Neural cell (in vitro differentiated cells): ENCODE data around the gene SHC1. TPM values are rescaled to one million over a fixed set of nuclear protein-coding genes. Genes with fewer than 3 reads are reported as not detected.
"Not testable (repeated sequence)": the region's sequence is repeated elsewhere in the genome, so short reads cannot be mapped to it uniquely, and the experiment has no call there.

Experiments used
- H2AFZ ChIP-seq: fragments of 200-600, 300-800 bp; sonication (generic), shearing (Covaris generic); 2 replicates; pipeline ENCODE4 v1.6.0; 2014; ENCODE audit warnings: low read depth, mild to moderate bottlenecking, antibody characterized with exemption, low read length, moderate library complexity
- H3F3A ChIP-seq: fragments of 200-600 bp; shearing (Covaris generic); 2 replicates; pipeline ENCODE4 v1.6.1; 2016; ENCODE audit warnings: mild to moderate bottlenecking, moderate library complexity, mixed read lengths, antibody characterized with exemption, low read length; ENCODE audit not compliant: insufficient read depth, poor library complexity, severe bottlenecking
- H3K27ac ChIP-seq: fragments of 200-600, 300-800 bp; sonication (generic), shearing (Covaris generic); 2 replicates; pipeline ENCODE4 v1.5.1; 2014; ENCODE audit warnings: mild to moderate bottlenecking, low read length, moderate library complexity
- H3K27me3 ChIP-seq: fragments of 300-800, 200-600 bp; sonication (generic), shearing (Covaris generic); 2 replicates; pipeline ENCODE4 v1.6.0; 2014; ENCODE audit warnings: mild to moderate bottlenecking, low read depth, low read length, moderate library complexity; ENCODE audit not compliant: insufficient read depth
- H3K36me3 ChIP-seq: fragments of 300-800, 200-600 bp; sonication (generic), shearing (Covaris generic); 2 replicates; pipeline ENCODE4 v1.5.1; 2014; ENCODE audit warnings: mild to moderate bottlenecking, antibody characterized with exemption, low read length, moderate library complexity; ENCODE audit not compliant: insufficient read depth
- H3K4me2 ChIP-seq: fragments of 300-800, 200-600 bp; sonication (generic), shearing (Covaris generic); 2 replicates; pipeline ENCODE4 v1.6.0; 2014; ENCODE audit warnings: mild to moderate bottlenecking, low read length
- H3K4me3 ChIP-seq: fragments of 300-800, 200-600 bp; sonication (generic), shearing (Covaris generic); 2 replicates; pipeline ENCODE4 v1.5.1; 2014; ENCODE audit warnings: mild to moderate bottlenecking, low read length, moderate library complexity
- H3K79me2 ChIP-seq: fragments of 200-600 bp; shearing (Covaris generic); replicated peaks from 2 replicates; pipeline ENCODE4 v1.6.0; 2014; ENCODE audit warnings: mild to moderate bottlenecking, low read length, moderate library complexity; ENCODE audit not compliant: insufficient read depth
- H3K9ac ChIP-seq: fragments of 300-800, 200-600 bp; sonication (generic), shearing (Covaris generic); 2 replicates; pipeline ENCODE4 v1.6.1; 2016; ENCODE audit warnings: mild to moderate bottlenecking, low read length, mixed read lengths
- H3K9me2 ChIP-seq: fragments of 200-600 bp; shearing (Covaris generic); 2 replicates; pipeline ENCODE4 v1.6.1; 2016; ENCODE audit warnings: mild to moderate bottlenecking, low read length, mixed read lengths; ENCODE audit not compliant: insufficient read depth
- H3K9me3 ChIP-seq: fragments of 200-600, 300-800 bp; sonication (generic), shearing (Covaris generic); 2 replicates; pipeline ENCODE4 v1.6.1; 2016; ENCODE audit warnings: mild to moderate bottlenecking, mixed run types, low read length, moderate library complexity, mixed read lengths
- H4K20me1 ChIP-seq: fragments of 200-600 bp; shearing (Covaris generic); 2 replicates; pipeline ENCODE4 v1.6.1; 2016; ENCODE audit warnings: mild to moderate bottlenecking, mixed run types; ENCODE audit not compliant: insufficient read depth
- EP300 ChIP-seq: fragments of 450-650 bp; conservative IDR thresholded peaks from 2 replicates; pipeline ENCODE4 v1.6.1; 2014; ENCODE audit warnings: antibody characterized with exemption, mild to moderate bottlenecking, moderate library complexity; ENCODE audit not compliant: poor library complexity, severe bottlenecking
- EZH2 ChIP-seq: fragments of 200-600, 300-800 bp; shearing (Covaris generic), sonication (generic); IDR thresholded peaks from 2 replicates; pipeline ENCODE4 v1.6.1; 2014; ENCODE audit warnings: antibody characterized with exemption, low read length, borderline replicate concordance, mild to moderate bottlenecking; ENCODE audit not compliant: insufficient read depth, poor library complexity, severe bottlenecking
- MXI1 ChIP-seq: fragments of 450-650 bp; conservative IDR thresholded peaks from 2 replicates; pipeline ENCODE4 v1.6.1; 2014; ENCODE audit warnings: antibody characterized with exemption, mild to moderate bottlenecking; ENCODE audit not compliant: poor library complexity, severe bottlenecking
- POLR2AphosphoS5 ChIP-seq: IDR thresholded peaks from 2 replicates; pipeline ENCODE4 v1.6.1; 2012
- RAD21 ChIP-seq: fragments of 450-650 bp; conservative IDR thresholded peaks from 2 replicates; pipeline ENCODE4 v1.6.1; 2014; ENCODE audit warnings: antibody characterized with exemption, mild to moderate bottlenecking, moderate library complexity
- SMC3 ChIP-seq: fragments of 450-650 bp; conservative IDR thresholded peaks from 2 replicates; pipeline ENCODE4 v1.6.1; 2014; ENCODE audit warnings: antibody characterized with exemption, mild to moderate bottlenecking, moderate library complexity; ENCODE audit not compliant: poor library complexity
- TAF1 ChIP-seq: IDR thresholded peaks from 2 replicates; pipeline ENCODE4 v1.6.1; 2012; ENCODE audit warnings: low read depth
- polyA plus RNA-seq: library from polyadenylated mRNA; depleted of rRNA; stranded (reverse); fragments of >200 nt; gene quantifications from 2 replicates; pipeline ENCODE4 v1.2.3, GENCODE V29; 2014
- TF ChIP-seq, protein P1 (sequence below): IDR thresholded peaks from 2 replicates; pipeline ENCODE4 v1.6.1; 2012; ENCODE audit warnings: borderline replicate concordance
- TF ChIP-seq, protein P2 (sequence below): fragments of 450-650 bp; IDR thresholded peaks from 2 replicates; pipeline ENCODE4 v1.5.1; 2014; ENCODE audit warnings: antibody characterized with exemption, mild to moderate bottlenecking, moderate library complexity; ENCODE audit not compliant: poor library complexity, severe bottlenecking

The SHC1 gene
- polyA plus RNA-seq, 1 donor from 2014 or later = 9.5 TPM

DNA sequence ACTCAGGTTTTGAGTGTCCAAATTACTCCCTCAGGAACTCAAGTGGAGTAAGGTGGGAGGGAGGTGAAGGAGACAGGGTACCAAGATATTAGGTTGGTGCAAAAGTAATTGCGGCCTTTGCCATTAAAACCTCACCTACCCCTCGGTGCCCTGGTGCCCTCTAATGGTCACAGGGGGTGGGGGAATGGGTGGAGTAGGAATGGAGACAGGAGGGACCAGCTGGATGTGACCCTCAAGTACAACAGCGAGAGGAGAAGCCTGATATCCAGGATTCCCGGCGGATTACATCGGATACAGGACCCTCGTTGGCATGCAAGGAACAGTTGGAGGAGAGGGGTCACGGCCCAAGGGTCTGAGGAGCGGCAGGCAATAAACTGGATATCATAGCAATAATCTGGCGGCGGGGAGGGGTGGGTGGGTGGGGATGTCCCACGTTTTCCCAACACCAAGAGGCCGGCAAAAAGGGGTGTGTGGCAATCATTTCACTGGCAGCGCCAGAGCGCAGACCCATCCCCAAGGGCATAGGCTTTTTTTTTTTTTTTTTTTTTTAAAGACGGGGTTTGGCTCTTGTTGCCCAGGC lies 27.7 kb upstream of the SHC1 start:
- no peak overlapping the region for H2AFZ ChIP-seq

DNA sequence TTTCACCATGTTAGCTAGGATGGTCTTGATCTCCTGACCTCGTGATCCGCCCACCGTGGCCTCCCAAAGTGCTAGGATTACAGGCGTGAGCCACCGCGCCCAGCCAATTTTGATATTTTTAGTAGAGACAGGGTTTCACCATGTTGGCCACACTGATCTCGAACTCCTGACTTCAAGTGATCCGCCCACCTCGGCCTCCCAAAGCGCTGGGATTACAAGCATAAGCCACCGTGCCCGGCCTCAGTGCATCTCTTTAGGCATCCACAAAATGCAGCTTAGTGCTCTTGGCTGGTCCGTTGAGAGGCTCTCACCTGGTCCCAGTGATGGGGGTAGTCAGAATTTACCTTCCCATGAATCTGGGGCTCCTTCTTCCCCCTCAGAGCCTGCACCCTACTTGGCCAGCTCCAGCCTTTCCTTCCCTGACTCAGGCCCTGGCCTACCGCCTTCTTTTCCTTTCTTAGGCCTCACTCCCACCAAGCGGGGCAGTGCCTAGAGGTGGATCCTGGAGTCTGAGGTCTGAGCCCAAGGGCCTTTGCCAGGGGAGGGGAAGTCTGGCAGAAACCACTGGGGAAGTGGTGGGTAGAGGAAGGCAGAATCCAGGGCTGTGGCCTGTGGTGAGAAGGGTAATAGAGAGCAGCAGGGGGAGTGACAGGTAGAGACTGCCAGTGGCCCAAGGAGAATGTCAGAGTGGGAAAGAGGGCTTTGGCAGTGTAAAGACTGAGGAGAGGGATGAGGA lies 26.6 kb upstream of the SHC1 start:
- Histone ChIP-seq H3K9me3 (no peaks in the 10 kb centered on the region), H3K9me2 (no peaks in the 10 kb centered on the region), H3K27ac (no peak overlapping the region), H3K4me2 (no peak overlapping the region), H3F3A (peaks cover 3% of the 10 kb centered on the region), H2AFZ (no peak overlapping the region), H3K27me3 (no peaks in the 10 kb centered on the region), H3K79me2 (no peaks in the 10 kb centered on the region), H3K9ac (no peak overlapping the region), H3K4me3 (no peak overlapping the region), H4K20me1 (no peaks in the 10 kb centered on the region), H3K36me3 (no peaks in the 10 kb centered on the region)
- TF ChIP-seq POLR2AphosphoS5 (no peak), TAF1 (no peak), EP300 (no peak), SMC3 (no peak), EZH2 (no peak), RAD21 (no peak), MXI1 (no peak)
- TF ChIP-seq, protein P1, sequence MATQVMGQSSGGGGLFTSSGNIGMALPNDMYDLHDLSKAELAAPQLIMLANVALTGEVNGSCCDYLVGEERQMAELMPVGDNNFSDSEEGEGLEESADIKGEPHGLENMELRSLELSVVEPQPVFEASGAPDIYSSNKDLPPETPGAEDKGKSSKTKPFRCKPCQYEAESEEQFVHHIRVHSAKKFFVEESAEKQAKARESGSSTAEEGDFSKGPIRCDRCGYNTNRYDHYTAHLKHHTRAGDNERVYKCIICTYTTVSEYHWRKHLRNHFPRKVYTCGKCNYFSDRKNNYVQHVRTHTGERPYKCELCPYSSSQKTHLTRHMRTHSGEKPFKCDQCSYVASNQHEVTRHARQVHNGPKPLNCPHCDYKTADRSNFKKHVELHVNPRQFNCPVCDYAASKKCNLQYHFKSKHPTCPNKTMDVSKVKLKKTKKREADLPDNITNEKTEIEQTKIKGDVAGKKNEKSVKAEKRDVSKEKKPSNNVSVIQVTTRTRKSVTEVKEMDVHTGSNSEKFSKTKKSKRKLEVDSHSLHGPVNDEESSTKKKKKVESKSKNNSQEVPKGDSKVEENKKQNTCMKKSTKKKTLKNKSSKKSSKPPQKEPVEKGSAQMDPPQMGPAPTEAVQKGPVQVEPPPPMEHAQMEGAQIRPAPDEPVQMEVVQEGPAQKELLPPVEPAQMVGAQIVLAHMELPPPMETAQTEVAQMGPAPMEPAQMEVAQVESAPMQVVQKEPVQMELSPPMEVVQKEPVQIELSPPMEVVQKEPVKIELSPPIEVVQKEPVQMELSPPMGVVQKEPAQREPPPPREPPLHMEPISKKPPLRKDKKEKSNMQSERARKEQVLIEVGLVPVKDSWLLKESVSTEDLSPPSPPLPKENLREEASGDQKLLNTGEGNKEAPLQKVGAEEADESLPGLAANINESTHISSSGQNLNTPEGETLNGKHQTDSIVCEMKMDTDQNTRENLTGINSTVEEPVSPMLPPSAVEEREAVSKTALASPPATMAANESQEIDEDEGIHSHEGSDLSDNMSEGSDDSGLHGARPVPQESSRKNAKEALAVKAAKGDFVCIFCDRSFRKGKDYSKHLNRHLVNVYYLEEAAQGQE = no peak
- TF ChIP-seq, protein P2, sequence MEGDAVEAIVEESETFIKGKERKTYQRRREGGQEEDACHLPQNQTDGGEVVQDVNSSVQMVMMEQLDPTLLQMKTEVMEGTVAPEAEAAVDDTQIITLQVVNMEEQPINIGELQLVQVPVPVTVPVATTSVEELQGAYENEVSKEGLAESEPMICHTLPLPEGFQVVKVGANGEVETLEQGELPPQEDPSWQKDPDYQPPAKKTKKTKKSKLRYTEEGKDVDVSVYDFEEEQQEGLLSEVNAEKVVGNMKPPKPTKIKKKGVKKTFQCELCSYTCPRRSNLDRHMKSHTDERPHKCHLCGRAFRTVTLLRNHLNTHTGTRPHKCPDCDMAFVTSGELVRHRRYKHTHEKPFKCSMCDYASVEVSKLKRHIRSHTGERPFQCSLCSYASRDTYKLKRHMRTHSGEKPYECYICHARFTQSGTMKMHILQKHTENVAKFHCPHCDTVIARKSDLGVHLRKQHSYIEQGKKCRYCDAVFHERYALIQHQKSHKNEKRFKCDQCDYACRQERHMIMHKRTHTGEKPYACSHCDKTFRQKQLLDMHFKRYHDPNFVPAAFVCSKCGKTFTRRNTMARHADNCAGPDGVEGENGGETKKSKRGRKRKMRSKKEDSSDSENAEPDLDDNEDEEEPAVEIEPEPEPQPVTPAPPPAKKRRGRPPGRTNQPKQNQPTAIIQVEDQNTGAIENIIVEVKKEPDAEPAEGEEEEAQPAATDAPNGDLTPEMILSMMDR = no peak

More for the DNA sequence above, 27.7 kb upstream of the SHC1 start:
- TF ChIP-seq TAF1 (no peak), RAD21 (no peak)
- H4K20me1 ChIP-seq = no peaks in the 10 kb centered on the region
- H3K79me2 ChIP-seq = no peaks in the 10 kb centered on the region
- H3K36me3 ChIP-seq = no peaks in the 10 kb centered on the region
- no peak overlapping the region for H3K27ac ChIP-seq
- no peaks in the 10 kb centered on the region for H3K9me2 ChIP-seq
- peaks cover 7% of the 10 kb centered on the region for H3K27me3 ChIP-seq
- no peak overlapping the region for H3K9ac ChIP-seq
- no peak overlapping the region for H3K4me3 ChIP-seq
- H3F3A ChIP-seq = peaks cover 3% of the 10 kb centered on the region
- no peaks in the 10 kb centered on the region for H3K9me3 ChIP-seq
- no peak overlapping the region for H3K4me2 ChIP-seq

DNA sequence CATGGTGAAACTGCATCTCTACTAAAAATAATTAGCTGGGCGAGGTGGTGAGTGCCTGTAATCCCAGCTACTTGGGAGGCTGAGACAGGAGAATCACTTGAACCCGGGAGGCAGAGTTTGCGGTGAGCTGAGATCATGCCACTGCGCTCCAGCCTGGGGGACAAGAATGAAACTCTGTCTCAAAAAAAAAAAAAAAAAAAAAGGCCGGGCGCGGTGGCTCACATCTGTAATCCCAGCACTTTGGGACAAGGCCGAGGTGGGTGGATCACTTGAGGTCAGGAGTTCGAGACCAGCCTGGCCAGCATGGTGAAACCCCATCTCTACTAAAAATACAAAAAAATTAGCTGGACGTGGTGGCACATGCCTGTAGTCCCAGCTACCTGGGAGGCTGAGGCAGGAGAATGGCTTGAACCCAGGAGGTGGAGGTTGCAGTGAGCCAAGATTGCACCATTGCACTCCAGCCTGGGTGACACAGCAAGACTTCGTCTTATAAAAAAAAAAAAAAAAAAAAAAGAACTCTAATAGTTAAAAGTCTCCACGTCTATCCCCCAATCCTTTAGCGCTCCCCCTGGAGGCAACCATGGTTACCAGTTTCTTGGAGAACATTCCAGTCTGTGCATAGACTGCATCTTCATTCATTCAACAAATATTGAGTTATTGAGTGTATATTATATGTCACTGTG lies 24.9 kb upstream of the SHC1 start:
- not testable (repeated sequence) for H4K20me1 ChIP-seq, H3K27ac ChIP-seq, H3K27me3 ChIP-seq

More for the DNA sequence above, 24.9 kb upstream of the SHC1 start:
- not testable (repeated sequence) for H3K36me3 ChIP-seq, H3F3A ChIP-seq, H3K9me3 ChIP-seq, H2AFZ ChIP-seq, H3K9ac ChIP-seq, H3K4me3 ChIP-seq, H3K4me2 ChIP-seq, H3K79me2 ChIP-seq, H3K9me2 ChIP-seq
